ENCODE results near the gene TOB1.

DNA sequence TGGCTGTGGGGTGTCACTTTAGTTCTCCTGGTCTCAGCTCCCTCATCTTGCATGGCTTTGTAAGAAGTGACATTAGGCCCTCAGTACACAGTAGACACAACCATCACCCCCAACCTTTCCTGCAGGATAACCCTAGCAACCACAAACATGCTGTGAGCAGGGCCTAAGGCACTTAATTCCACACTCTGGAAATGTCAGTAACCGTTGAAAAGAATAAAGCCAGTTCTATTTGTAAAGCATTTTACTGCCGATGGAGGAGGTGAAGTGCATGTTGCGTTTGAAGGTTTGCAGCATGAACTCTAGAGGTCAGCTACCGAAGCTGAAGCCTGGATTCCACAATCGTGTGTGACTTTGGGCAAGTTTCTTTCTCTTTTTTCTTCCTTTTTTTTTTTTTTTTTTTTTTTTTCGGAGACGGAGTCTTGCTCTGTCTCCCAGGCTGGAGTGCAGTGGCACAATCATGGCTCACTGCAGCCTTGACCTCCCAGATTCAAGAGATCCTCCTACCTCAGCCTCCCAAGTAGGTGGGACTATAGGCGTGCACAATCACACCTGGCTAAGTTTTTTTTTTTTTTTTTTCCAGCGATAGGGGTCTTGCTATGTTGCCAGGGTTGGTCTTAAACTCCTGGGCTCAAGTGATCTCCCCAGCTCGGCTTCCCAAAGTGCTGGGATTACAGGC is 26.1 kb upstream of the TOB1 start:
- TF ChIP-seq, protein P1, sequence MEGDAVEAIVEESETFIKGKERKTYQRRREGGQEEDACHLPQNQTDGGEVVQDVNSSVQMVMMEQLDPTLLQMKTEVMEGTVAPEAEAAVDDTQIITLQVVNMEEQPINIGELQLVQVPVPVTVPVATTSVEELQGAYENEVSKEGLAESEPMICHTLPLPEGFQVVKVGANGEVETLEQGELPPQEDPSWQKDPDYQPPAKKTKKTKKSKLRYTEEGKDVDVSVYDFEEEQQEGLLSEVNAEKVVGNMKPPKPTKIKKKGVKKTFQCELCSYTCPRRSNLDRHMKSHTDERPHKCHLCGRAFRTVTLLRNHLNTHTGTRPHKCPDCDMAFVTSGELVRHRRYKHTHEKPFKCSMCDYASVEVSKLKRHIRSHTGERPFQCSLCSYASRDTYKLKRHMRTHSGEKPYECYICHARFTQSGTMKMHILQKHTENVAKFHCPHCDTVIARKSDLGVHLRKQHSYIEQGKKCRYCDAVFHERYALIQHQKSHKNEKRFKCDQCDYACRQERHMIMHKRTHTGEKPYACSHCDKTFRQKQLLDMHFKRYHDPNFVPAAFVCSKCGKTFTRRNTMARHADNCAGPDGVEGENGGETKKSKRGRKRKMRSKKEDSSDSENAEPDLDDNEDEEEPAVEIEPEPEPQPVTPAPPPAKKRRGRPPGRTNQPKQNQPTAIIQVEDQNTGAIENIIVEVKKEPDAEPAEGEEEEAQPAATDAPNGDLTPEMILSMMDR (optimal IDR thresholded peaks at IDR 0.05 in 1 of 3, IDR thresholded peaks at IDR 0.05 in 1 of 3, conservative IDR thresholded peaks at IDR 0.05 in 1 of 3; ENCODE audit: extremely low read depth in 1 of 3, insufficient read depth in 2 of 3, low read length in 3 of 3): no peak
- no peak for TF ChIP-seq EZH2 (IDR thresholded peaks at IDR 0.05; ENCODE audit: low read length)
